Breast epithelium (tissue), 3 donors: Measurements from ENCODE around the gene BTBD1.

Experiments
- CTCF ChIP-seq, 3 donors: fragments of 450-650 bp; IDR thresholded peaks; one replicate each; pipeline ENCODE4 v1.5.1; 2016 to 2017; ENCODE audit warnings: antibody characterized with exemption in 3 of 3, mild to moderate bottlenecking in 3 of 3, moderate library complexity in 3 of 3
- POLR2A ChIP-seq: fragments of 450-650 bp; IDR thresholded peaks from one replicate; pipeline ENCODE4 v1.6.1; 2016; ENCODE audit warnings: antibody characterized with exemption, mild to moderate bottlenecking, moderate library complexity
- POLR2AphosphoS5 ChIP-seq, 3 donors: sonication (generic); formaldehyde crosslinking; IDR thresholded peaks; one replicate each; pipeline ENCODE4 v1.6.1; 2017; ENCODE audit warnings: antibody characterized with exemption in 3 of 3

- no peak for TF ChIP-seq CTCF (IDR thresholded peaks at IDR 0.05)
- no peak for TF ChIP-seq POLR2A
- TF ChIP-seq POLR2AphosphoS5 (IDR thresholded peaks at IDR 0.05): no peak
Measured at GRCh38 chr15:82970696-82971095, 96.4 kb downstream of the BTBD1 start.
